VCaP (cell line): ENCODE data around the gene ROBO1.

ENCODE experiments used
- H3K27ac ChIP-seq: fragments of 450-650 bp; 2 replicates; pipeline ENCODE4 v1.5.1; 2017
- TF ChIP-seq, protein P1 (sequence below): fragments of 450-650 bp; conservative IDR thresholded peaks from 2 replicates; pipeline ENCODE4 v1.5.1; 2017; ENCODE audit warnings: mild to moderate bottlenecking, moderate library complexity

Gene ROBO1

DNA sequence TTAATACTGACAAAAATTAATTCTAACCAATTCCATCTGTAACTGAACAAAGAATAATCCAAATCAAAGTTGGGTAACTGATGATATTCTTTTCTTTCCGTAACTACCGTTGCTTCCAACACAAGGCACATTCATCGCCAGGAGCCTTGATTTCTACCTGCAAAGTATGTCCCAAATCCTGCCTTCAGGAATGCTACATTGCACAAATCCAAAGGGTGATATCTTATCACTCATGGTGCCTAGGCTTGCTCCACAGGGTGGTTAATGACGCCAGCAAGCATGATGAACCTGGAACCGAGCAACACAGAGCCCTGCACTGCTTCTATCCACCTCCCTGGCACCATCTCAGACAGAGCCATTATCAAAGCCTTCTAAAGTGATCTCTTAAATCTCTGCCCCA is 772.7 kb downstream of the ROBO1 start:
- TF ChIP-seq, protein P1, sequence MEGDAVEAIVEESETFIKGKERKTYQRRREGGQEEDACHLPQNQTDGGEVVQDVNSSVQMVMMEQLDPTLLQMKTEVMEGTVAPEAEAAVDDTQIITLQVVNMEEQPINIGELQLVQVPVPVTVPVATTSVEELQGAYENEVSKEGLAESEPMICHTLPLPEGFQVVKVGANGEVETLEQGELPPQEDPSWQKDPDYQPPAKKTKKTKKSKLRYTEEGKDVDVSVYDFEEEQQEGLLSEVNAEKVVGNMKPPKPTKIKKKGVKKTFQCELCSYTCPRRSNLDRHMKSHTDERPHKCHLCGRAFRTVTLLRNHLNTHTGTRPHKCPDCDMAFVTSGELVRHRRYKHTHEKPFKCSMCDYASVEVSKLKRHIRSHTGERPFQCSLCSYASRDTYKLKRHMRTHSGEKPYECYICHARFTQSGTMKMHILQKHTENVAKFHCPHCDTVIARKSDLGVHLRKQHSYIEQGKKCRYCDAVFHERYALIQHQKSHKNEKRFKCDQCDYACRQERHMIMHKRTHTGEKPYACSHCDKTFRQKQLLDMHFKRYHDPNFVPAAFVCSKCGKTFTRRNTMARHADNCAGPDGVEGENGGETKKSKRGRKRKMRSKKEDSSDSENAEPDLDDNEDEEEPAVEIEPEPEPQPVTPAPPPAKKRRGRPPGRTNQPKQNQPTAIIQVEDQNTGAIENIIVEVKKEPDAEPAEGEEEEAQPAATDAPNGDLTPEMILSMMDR, result no peak
- no peak overlapping the region for H3K27ac ChIP-seq

DNA sequence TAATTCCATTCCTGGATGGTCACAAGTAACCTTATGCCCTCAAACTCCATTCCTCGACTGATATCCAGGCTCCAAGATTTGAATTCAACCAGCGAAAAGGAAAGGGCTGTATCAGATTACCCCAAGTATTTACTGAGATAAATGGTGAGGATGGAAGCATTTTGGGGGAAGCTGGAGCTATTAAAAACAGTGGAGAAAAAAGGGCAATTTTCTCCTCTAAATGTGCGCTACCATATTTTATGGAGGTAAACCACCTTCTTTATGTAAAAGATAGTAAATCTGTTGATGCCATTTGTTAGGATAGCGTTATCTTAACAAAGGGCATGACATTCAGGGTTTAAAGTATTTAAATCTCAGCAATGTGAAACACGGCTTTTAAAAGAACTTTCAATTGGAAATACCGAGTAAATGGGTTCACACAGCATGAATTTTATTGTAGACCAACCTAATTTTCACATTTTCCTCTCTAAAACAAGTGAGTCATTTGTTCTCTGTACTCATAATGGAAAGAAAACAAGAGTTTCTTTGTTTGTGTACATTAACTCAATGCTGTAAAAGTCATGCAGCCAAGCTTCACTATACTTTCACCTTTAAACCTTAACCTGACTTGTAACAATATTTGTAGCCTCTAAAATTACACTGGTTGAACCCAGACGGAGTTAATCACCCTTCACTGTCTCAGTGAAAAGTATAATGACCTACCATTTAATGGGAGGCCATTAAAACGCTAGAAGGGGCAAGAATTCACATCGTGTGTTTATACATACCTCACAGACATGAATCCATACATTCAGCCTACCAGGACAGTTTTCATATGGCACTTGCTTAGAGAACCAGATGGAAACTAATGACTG is 773.4 kb downstream of the ROBO1 start:
- TF ChIP-seq, protein P1, result no peak
- no peak overlapping the region for H3K27ac ChIP-seq

DNA sequence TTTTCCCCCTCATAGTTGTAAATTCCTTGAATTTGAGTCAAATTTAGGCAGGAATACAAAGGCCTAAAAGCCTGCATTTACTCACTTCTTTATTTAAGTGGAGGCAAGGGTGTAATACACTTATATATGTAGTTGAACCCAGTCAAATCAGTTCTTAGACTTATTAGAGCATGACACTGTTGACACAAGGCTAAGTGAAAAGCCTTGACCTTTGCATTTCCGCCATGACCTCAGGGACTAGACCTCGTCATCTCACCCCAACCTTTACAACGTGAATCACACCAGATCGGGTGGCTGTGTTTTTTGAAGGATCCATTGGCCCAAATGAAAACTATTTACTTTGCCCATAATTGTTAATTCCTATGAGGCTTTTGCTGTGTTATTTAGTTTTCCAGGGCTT is 774.4 kb downstream of the ROBO1 start:
- H3K27ac ChIP-seq, result no peak overlapping the region
- TF ChIP-seq, protein P1, result no peak

DNA sequence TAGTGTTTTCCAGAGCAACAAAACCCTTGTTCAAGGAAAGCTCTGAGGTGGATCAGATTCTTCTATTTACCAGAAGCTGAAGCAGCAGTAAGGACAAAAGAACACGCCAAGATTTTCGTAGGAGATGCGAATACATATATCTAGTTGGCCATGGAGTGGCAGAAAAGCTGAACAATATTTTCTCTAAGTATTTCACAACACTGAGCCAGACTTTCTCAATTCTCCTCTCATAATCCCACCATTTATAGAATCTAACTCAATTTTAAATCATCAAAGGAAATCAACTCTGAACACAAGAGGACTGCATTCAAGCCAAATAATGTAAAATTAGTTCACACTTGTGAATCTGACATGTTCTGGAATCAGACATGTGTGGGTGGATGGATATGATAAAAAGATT is 775.0 kb downstream of the ROBO1 start:
- TF ChIP-seq, protein P1, result no peak
- H3K27ac ChIP-seq, result no peak overlapping the region

DNA sequence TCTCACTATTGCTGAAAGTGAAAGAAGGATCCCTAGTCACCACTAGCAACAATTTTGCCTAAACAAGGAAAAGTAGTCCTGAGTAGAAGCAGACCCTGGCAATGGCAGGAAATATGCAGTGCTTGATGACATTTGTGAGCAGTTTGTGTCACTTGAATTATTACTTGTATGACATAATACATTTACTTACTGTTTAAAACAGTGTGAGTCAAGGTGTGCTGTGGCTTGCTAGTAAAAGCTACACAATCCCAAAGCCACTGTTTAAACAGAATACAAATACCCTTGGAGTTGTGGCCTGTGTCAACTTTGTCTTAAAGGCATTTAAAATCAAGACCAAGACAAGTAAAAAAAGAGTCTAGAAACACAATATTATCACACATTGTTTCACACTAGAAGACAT is 775.4 kb downstream of the ROBO1 start:
- H3K27ac ChIP-seq, result no peak overlapping the region

DNA sequence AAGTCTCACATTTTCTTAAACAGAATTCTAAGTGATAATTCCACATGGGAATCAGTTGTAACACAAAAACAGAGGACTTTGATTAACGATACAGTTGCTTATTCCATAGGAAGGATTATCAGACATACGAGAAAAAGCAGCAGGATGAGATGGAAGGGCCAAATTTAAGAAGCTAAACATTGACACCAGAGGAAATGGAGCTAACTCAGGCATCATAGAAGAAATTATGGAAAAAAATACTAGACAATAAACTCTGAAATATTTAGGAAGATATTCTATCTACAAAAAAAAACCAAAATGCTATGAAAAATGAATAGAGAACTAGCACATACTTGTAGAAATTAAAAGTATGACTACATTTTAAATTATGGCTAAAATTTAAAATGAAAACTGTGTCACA is 776.1 kb downstream of the ROBO1 start:
- no peak overlapping the region for H3K27ac ChIP-seq
- TF ChIP-seq, protein P1, result no peak

More for the DNA sequence above, 775.4 kb downstream of the ROBO1 start:
- TF ChIP-seq, protein P1, result no peak

DNA sequence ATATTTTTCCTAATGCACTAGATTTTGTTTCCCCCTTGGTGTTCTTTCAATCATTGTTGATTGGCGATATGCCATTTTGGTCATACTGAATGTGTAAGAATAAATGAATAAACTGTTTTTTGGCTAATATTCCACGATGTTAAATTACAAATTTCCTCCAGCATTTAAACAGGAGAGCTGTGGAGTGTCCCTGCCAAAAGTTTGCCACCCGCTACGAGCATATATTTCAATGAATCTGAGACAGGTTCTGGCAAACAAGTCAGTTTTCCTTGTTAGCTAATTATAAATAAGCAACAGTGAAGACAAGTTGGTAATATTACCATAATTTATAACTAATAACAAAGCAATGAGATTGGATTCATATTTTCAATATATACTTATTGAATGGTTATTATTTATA is 777.6 kb downstream of the ROBO1 start:
- no peak overlapping the region for H3K27ac ChIP-seq
- TF ChIP-seq, protein P1, result no peak
